ENCODE data around the gene EFCAB14.

- TF ChIP-seq CTCF (conservative IDR thresholded peaks at IDR 0.05), result no peak
- no peak for TF ChIP-seq ZFX (IDR thresholded peaks at IDR 0.05)
Observed at GRCh38 chr1:46760558-46761166, 41.7 kb upstream of the EFCAB14 start.
